Measurements from ENCODE around the gene PHC2.

The PHC2 gene

GRCh38 chr1:33455539-33456501 lies 24.9 kb upstream of the PHC2 start:
- Histone ChIP-seq H3K27ac (ENCODE audit: low read length) (no peak overlapping the region), H3K36me3 (replicated peaks; ENCODE audit: insufficient read depth, low read length) (no peaks in the 10 kb centered on the region), H3F3A (ENCODE audit: insufficient read depth, low read length) (peaks cover 6% of the 10 kb centered on the region; the same call in 1 of the 2 replicates), H3K4me1 (ENCODE audit: low read length) (peaks cover 15% of the 10 kb centered on the region), H3K9me3 (replicated peaks; ENCODE audit: insufficient read depth, low read length) (no peaks in the 10 kb centered on the region), H3K4me3 (ENCODE audit: low read length) (no peak overlapping the region), H3K27me3 (replicated peaks; ENCODE audit: insufficient read depth, low read length) (no peaks in the 10 kb centered on the region), H3K79me2 (ENCODE audit: low read length) (no peaks in the 10 kb centered on the region), H3K4me2 (ENCODE audit: low read depth, low read length) (no peak overlapping the region), H3K9me2 (replicated peaks; ENCODE audit: insufficient read depth, low read length) (no peaks in the 10 kb centered on the region), H4K20me1 (ENCODE audit: insufficient read depth, low read length) (no peaks in the 10 kb centered on the region), H3K9ac (ENCODE audit: low read length) (no peak overlapping the region), H2AFZ (ENCODE audit: low read length) (no peak overlapping the region)
- DNase-seq, result peak; percentile 63
- TF ChIP-seq EZH2 (optimal IDR thresholded peaks at IDR 0.05; ENCODE audit: low read depth, low read length) (no peak), EZH2phosphoT487 (IDR thresholded peaks at IDR 0.05; ENCODE audit: low read length) (no peak)
- TF ChIP-seq, protein P1, sequence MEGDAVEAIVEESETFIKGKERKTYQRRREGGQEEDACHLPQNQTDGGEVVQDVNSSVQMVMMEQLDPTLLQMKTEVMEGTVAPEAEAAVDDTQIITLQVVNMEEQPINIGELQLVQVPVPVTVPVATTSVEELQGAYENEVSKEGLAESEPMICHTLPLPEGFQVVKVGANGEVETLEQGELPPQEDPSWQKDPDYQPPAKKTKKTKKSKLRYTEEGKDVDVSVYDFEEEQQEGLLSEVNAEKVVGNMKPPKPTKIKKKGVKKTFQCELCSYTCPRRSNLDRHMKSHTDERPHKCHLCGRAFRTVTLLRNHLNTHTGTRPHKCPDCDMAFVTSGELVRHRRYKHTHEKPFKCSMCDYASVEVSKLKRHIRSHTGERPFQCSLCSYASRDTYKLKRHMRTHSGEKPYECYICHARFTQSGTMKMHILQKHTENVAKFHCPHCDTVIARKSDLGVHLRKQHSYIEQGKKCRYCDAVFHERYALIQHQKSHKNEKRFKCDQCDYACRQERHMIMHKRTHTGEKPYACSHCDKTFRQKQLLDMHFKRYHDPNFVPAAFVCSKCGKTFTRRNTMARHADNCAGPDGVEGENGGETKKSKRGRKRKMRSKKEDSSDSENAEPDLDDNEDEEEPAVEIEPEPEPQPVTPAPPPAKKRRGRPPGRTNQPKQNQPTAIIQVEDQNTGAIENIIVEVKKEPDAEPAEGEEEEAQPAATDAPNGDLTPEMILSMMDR (IDR thresholded peaks at IDR 0.05; ENCODE audit: low read length), result peak; percentile 75

DNA sequence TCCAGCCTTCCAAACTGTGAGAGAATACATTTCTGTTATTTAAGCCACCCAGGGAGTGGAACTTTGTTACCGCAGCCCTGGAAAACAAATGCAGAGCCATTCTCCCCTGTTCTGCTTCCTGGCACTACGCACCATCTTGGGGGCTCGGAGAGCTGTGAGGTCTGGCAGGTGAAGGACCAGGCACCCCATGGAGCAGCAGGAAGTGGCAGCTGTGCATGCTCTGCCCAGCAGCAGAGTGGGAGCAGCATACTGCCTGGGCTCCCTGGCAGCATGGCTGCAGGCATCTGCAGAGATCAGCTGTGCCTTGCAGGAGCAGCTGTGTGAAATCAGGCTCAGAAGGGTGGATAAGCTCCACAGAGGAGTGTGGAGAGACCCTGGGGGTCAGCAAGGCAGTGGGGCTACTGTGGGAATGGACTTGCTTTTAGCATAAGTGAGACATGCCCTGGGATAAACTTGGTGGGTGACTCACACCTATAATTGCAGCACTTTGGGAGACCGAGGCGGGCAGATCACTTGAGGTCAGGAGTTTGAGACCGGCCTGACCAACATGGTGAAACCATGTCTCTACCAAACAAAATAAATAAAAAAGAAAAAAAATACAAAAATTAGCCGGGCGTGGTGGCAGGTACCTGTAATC lies 23.9 kb upstream of the PHC2 start:
- DNase-seq, result no peak
- no peak overlapping the region for H3K9ac ChIP-seq (ENCODE audit: low read length)
- no peaks in the 10 kb centered on the region for H3K36me3 ChIP-seq (replicated peaks; ENCODE audit: insufficient read depth, low read length)
- H3K27ac ChIP-seq (ENCODE audit: low read length), result no peak overlapping the region
- H3K27me3 ChIP-seq (replicated peaks; ENCODE audit: insufficient read depth, low read length), result no peaks in the 10 kb centered on the region
- H2AFZ ChIP-seq (ENCODE audit: low read length), result no peak overlapping the region
- no peaks in the 10 kb centered on the region; the same call in 1 of the 2 replicates for H3F3A ChIP-seq (ENCODE audit: insufficient read depth, low read length)
- H3K4me2 ChIP-seq (ENCODE audit: low read depth, low read length), result no peak overlapping the region
- TF ChIP-seq EZH2phosphoT487 (IDR thresholded peaks at IDR 0.05; ENCODE audit: low read length) (no peak), EZH2 (optimal IDR thresholded peaks at IDR 0.05; ENCODE audit: low read depth, low read length) (no peak)
- TF ChIP-seq, protein P1 (IDR thresholded peaks at IDR 0.05; ENCODE audit: low read length), result no peak
- no peaks in the 10 kb centered on the region for H4K20me1 ChIP-seq (ENCODE audit: insufficient read depth, low read length)
- H3K79me2 ChIP-seq (ENCODE audit: low read length), result no peaks in the 10 kb centered on the region
- no peaks in the 10 kb centered on the region for H3K9me2 ChIP-seq (replicated peaks; ENCODE audit: insufficient read depth, low read length)
- H3K9me3 ChIP-seq (replicated peaks; ENCODE audit: insufficient read depth, low read length), result no peaks in the 10 kb centered on the region
- peaks cover 5% of the 10 kb centered on the region for H3K4me1 ChIP-seq (ENCODE audit: low read length)
- H3K4me3 ChIP-seq (ENCODE audit: low read length), result no peak overlapping the region

DNA sequence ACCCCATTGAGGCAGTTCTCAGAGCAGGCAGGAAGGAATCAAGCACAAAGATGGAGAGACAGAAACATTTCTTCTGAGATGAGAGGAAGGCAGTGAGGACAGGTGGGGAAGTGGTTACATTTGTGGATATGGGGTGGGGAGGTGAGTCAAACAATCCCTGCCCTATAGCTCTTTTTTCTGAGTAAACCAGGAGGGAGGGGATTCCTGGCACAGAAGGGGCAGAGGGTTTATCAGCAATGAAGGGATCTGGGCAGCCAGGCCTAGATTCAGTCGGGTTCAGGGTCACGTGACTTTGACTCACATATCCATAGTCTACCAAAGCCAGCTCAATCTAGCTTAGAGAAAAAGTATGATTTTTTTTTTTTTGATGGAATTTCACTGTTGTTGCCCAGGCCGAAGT lies 15.7 kb upstream of the PHC2 start:
- H3F3A ChIP-seq (ENCODE audit: insufficient read depth, low read length), result no peaks in the 10 kb centered on the region
- H3K9me2 ChIP-seq (replicated peaks; ENCODE audit: insufficient read depth, low read length), result no peaks in the 10 kb centered on the region
- no peaks in the 10 kb centered on the region for H3K4me1 ChIP-seq (ENCODE audit: low read length)
- no peak overlapping the region for H3K27ac ChIP-seq (ENCODE audit: low read length)
- H3K9ac ChIP-seq (ENCODE audit: low read length), result no peak overlapping the region
- TF ChIP-seq EZH2phosphoT487 (IDR thresholded peaks at IDR 0.05; ENCODE audit: low read length), result no peak
- TF ChIP-seq, protein P1 (IDR thresholded peaks at IDR 0.05; ENCODE audit: low read length), result no peak
- no peak for TF ChIP-seq EZH2 (optimal IDR thresholded peaks at IDR 0.05; ENCODE audit: low read depth, low read length)
- H3K4me2 ChIP-seq (ENCODE audit: low read depth, low read length), result no peak overlapping the region
- DNase-seq, result no peak
- no peaks in the 10 kb centered on the region for H4K20me1 ChIP-seq (ENCODE audit: insufficient read depth, low read length)
- H3K27me3 ChIP-seq (replicated peaks; ENCODE audit: insufficient read depth, low read length), result no peaks in the 10 kb centered on the region
- H3K36me3 ChIP-seq (replicated peaks; ENCODE audit: insufficient read depth, low read length), result no peaks in the 10 kb centered on the region
- no peak overlapping the region for H3K4me3 ChIP-seq (ENCODE audit: low read length)
- no peaks in the 10 kb centered on the region for H3K9me3 ChIP-seq (replicated peaks; ENCODE audit: insufficient read depth, low read length)
- H3K79me2 ChIP-seq (ENCODE audit: low read length), result no peaks in the 10 kb centered on the region
- no peak overlapping the region for H2AFZ ChIP-seq (ENCODE audit: low read length)
